HG02981 (cell line): ENCODE results near the gene PTGS2.

Experiments
- ATAC-seq: cut with Tn5 transposase; IDR thresholded peaks from one replicate; pipeline ENCODE4 v1.9.1; 2021; ENCODE audit warnings: mild to moderate bottlenecking, moderate library complexity; ENCODE audit not compliant: unreplicated experiment

The PTGS2 gene

GRCh38 chr1:186680245-186681061 is at the start of gene PTGS2:
Gene PTGS2, minus strand, starts transcription at chr1:186680423. Its CDS starts 133 bp downstream, at chr1:186680290.
- ATAC-seq = peak; percentile 88

GRCh38 chr1:186722711-186723309 is 42.6 kb upstream of the PTGS2 start:
- ATAC-seq = peak; percentile 87

- no peak for ATAC-seq
These were observed 37.1 kb upstream of the PTGS2 start for GRCh38 chr1:186717286-186717685.

- no peak for ATAC-seq
These were observed 35.9 kb upstream of the PTGS2 start for GRCh38 chr1:186715887-186716809.

GRCh38 chr1:186710696-186711095 is 30.5 kb upstream of the PTGS2 start:
- ATAC-seq = no peak

GRCh38 chr1:186708694-186709097 is 28.5 kb upstream of the PTGS2 start:
- ATAC-seq = no peak

GRCh38 chr1:186703209-186703766 is 23.1 kb upstream of the PTGS2 start:
- ATAC-seq = no peak

- ATAC-seq = no peak
These were observed 20.5 kb upstream of the PTGS2 start for GRCh38 chr1:186700722-186701121.

- ATAC-seq = no peak
These were observed 19.3 kb upstream of the PTGS2 start for GRCh38 chr1:186699519-186699918.

GRCh38 chr1:186689907-186690306 is 9.7 kb upstream of the PTGS2 start:
- ATAC-seq = no peak

GRCh38 chr1:186689376-186689775 is 9.2 kb upstream of the PTGS2 start:
- ATAC-seq = no peak

GRCh38 chr1:186683652-186684410 is 3.6 kb upstream of the PTGS2 start:
- ATAC-seq = no peak

GRCh38 chr1:186682736-186683135 is 2.5 kb upstream of the PTGS2 start:
- no peak for ATAC-seq

- ATAC-seq = no peak
These were observed 1.6 kb upstream of the PTGS2 start for GRCh38 chr1:186681801-186682200.

GRCh38 chr1:186681121-186681520 is 898 bp upstream of the PTGS2 start:
- ATAC-seq = no peak

- ATAC-seq = no peak
These were observed 339 bp downstream of the PTGS2 start for GRCh38 chr1:186679924-186680244.

GRCh38 chr1:186678155-186678554 is 2.1 kb downstream of the PTGS2 start:
- ATAC-seq = no peak

- ATAC-seq = no peak
These were observed 7.6 kb downstream of the PTGS2 start for GRCh38 chr1:186672596-186672995.

GRCh38 chr1:186672131-186672530 is 8.1 kb downstream of the PTGS2 start:
- no peak for ATAC-seq

- ATAC-seq = no peak
These were observed 8.9 kb downstream of the PTGS2 start for GRCh38 chr1:186671136-186671825.
